GM12891 (cell line): ENCODE results near the gene XXYLT1.

Experiments
- POLR2A ChIP-seq: IDR thresholded peaks from 2 replicates; pipeline ENCODE4 v1.6.1; 2011; ENCODE audit warnings: low read depth, low read length, control low read depth
- POLR2AphosphoS5 ChIP-seq: IDR thresholded peaks from 2 replicates; pipeline ENCODE4 v1.6.1; 2011; ENCODE audit warnings: low read depth, low read length, control low read depth
- SPI1 ChIP-seq: IDR thresholded peaks from 2 replicates; pipeline ENCODE4 v1.6.1; 2011; ENCODE audit warnings: low read depth, low read length, control low read depth
- TAF1 ChIP-seq: IDR thresholded peaks from 2 replicates; pipeline ENCODE4 v1.6.1; 2011; ENCODE audit warnings: low read depth, low read length, control low read depth

DNA sequence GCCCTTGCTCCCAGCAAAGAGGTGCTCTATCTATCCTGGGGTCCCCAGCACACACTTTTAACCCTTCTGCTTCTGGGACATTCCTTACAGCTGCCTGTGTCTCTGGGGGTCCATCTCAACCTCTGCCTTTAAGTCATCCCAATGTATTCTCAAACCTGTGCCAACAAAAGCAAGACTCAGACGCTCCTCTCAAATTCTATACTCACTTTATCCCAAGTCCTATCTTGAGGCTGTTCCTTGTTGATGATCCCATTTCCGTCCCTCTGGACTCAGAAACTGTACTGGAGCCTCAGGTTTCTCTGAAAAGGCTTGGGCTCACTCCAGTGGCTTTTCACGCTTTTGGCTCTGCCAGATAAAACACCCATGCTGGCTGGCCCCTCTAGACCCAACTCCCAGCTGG lies 69.7 kb downstream of the XXYLT1 start:
- TF ChIP-seq POLR2AphosphoS5 (no peak), TAF1 (no peak), POLR2A (no peak), SPI1 (no peak)
